ENCODE measurements around the gene MGAT5.
A peak's percentile ranks its signal among the peaks of the same experiment; 100 is the strongest.

The MGAT5 gene

DNA sequence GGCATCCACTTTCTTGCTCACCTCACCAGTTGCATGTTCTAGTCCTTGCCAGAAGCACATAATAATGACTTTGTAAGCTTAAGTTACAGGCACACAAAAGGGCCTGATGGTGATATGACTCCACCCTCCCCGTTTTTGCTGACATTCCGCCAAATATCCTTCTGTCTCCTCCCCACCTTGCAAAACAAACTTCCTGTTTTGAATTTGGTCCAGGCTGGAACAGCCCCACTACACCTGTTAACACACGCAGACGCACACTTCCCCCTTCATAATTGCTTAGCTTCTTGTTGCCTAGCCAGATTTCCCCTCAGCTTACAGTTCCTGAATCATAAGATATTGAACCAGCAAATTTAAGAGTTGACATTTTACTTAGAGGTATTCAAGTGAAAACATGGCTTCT, at the start of gene MGAT5:
TSS of gene MGAT5 (plus strand) at position 269 of the 400 bp plus-strand sequence. CDS start 332 bp downstream, outside the sequence.
- DNase-seq (ENCODE audit: low read depth, low spot score) = no peak

DNA sequence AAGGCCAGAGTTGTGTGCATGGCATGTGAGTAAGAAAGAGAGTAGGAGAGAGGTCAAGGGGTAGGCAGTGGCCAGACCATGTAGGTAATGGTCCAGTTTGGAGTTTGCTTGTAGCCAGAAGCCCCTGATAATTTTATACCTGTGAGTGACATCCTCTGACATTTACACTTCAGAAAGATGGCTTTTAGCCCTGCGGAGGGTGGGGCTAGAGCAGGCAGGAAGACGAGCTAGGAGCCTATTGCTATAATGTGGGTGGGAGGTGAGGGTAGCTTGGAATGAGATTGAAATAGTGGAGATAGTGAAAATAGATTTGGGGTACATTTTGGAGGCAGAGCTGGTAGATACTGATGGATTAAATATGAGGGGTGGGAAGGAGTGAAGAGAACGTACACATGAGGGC, 48.8 kb upstream of the MGAT5 start:
- no peak for DNase-seq (ENCODE audit: low read depth, low spot score)

DNA sequence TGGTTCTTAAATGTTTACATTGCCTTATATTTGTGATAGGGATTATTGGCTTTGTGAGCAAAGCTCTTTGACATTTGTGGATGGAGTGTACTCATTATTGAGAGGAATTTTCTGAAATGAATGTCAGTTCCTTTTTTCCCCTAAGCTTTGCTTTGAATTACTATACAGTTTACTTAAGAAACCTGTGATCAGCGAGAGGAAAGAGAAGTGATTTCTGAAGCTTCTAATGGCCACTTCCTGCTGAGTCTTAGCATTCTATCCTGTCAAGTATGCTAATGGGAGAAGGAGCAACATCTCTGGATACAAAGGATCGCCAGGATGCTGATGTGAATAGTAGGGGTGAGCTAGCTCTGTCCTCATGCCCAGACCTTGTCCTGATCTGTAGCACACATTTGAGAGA, 47.8 kb upstream of the MGAT5 start:
- no peak for DNase-seq (ENCODE audit: low read depth, low spot score)

DNA sequence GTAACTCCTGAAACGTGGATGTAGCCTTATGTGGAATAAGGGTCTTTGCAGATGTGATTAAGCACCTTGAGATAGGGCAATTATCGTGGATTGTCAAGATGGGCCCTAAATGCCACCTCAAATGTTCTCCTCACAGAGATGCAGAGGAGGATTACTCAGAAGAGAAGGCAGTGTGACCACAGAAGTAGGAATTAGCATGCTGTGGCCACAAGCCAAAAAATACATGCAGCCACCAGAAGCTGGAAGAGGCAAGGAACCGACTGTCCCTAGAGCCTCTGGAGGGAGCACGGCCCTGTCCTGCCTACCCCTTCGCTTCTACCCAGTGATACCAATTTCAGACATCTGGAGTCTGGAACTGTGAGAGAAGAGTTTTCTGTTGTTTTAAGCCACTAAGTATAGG, 47.3 kb upstream of the MGAT5 start:
- no peak for DNase-seq (ENCODE audit: low read depth, low spot score)

- DNase-seq (ENCODE audit: low read depth, low spot score) = peak; percentile 26
Observed at GRCh38 chr2:134207589-134208209, 46.2 kb upstream of the MGAT5 start.

- DNase-seq (ENCODE audit: low read depth, low spot score) = no peak
Observed at GRCh38 chr2:134208825-134209224, 45.0 kb upstream of the MGAT5 start.

DNA sequence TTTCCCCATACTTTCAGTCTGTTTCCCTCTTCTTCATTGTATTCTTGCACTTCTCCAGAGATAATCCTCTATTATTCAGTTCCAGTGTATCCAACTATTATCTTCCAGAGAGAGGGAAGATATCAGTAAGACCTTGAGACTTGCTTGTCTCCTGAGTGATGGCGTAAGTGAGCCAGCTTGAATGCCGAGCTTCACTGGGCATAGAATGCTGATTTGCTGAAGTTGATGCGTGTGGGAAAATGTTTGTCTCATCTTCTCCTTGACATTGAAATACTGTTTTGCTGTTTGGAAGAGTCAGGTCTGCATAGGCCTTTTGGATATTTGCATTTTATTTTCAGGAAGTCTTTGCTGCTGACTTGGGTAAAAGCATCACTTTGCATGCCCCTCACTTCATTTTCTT, 41.1 kb upstream of the MGAT5 start:
- DNase-seq (ENCODE audit: low read depth, low spot score) = no peak

DNA sequence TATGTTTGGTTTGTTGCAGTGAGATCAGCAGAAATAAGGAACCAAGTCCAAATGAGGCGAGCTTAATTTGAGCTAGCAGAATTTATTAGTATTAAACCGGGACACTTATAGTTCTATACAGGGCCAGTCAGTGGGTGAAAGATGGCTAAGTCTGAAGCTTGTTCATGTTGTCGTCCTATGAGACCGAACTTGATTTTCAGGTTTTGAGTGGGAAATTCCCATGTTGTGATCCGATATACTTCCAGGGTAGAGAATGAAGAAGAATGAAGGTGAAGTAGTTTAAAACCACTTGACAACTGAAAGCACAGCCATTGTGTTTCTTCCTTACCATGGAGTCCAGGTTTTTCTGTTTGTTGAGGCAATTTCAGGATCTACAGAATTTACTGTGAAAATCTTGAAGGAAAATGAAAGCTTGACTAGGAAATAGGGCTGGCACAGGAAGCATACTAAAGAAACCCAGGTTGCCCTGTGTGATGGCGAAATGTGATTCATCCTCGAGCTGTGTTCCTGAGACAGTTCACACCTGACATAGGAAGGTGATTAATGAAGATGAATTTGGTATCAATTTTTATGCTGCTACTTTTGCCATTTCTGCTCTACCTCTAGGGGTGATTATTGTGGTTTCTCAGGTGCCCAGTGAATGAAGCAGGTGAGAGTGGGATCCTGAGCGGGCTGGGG, 37.6 kb upstream of the MGAT5 start:
- no peak for DNase-seq (ENCODE audit: low read depth, low spot score)

GRCh38 chr2:134217351-134217750, 36.5 kb upstream of the MGAT5 start:
- no peak for DNase-seq (ENCODE audit: low read depth, low spot score)

DNA sequence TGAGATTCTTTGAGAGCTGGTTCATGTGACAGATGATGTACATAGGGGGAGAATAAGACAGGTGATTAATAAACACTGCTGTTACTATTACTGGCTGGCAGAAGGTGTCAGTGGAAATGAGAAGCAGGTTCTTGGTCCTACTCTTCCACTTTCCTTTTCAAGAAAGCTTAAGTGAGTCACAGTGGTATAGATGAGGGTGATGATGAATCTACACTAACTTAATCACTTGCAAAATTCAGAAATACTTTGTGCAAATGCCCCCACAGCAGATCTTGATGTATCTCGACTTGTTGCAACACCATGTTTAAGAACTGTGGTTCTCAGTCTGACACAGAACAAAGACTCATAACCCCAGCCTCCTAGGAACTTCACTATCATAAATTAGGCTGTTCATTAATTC, 35.9 kb upstream of the MGAT5 start:
- peak; percentile 5 for DNase-seq (ENCODE audit: low read depth, low spot score)

GRCh38 chr2:134218414-134218813, 35.5 kb upstream of the MGAT5 start:
- DNase-seq (ENCODE audit: low read depth, low spot score) = no peak

- DNase-seq (ENCODE audit: low read depth, low spot score) = no peak
Observed at GRCh38 chr2:134218930-134219658, 34.8 kb upstream of the MGAT5 start.

- DNase-seq (ENCODE audit: low read depth, low spot score) = no peak
Observed at GRCh38 chr2:134220344-134220974, 33.4 kb upstream of the MGAT5 start.

GRCh38 chr2:134224005-134224404, 29.9 kb upstream of the MGAT5 start:
- DNase-seq (ENCODE audit: low read depth, low spot score) = no peak

GRCh38 chr2:134225173-134225572, 28.7 kb upstream of the MGAT5 start:
- no peak for DNase-seq (ENCODE audit: low read depth, low spot score)

GRCh38 chr2:134225841-134226240, 28.0 kb upstream of the MGAT5 start:
- no peak for DNase-seq (ENCODE audit: low read depth, low spot score)

GRCh38 chr2:134226601-134227000, 27.3 kb upstream of the MGAT5 start:
- no peak for DNase-seq (ENCODE audit: low read depth, low spot score)

GRCh38 chr2:134227666-134228065, 26.2 kb upstream of the MGAT5 start:
- DNase-seq (ENCODE audit: low read depth, low spot score) = no peak

DNA sequence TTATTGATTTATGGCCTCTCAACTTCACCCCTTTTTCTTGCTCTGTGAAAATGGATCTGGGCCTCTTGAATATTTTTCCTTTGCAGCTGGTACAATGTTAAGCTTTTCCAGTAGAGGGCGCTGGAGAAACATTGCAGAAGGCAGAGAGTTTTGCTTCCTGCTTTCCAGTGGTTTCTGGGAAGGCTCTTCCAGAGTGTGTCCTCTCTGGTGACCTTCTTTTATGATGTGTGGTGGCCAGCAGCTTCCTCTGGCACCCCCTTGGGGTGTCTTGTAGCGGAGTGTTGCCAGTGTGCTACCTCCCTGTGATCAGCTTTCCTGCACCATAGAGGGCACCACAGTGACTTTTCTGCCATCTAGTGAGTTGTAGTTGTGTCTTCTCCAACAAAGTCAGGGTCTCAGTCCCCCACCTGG, 25.4 kb upstream of the MGAT5 start:
- DNase-seq (ENCODE audit: low read depth, low spot score) = no peak

DNA sequence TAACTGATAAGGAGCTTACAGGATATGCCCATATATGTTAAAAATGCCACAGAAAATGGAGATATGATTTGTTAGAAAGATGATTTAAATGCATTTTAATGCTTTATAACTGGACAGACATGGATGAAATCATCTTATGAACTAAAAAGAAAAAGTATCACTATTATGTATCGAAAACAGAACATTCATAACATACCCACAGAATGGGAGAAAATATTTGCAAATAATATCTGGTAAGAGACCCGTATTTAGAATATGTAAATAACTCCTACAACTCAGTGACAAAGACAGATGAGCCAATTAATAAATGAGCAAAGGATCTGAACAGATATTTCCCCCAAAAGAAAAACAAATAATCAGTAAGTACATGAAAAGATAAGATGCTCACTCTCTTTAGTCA, 24.3 kb upstream of the MGAT5 start:
- DNase-seq (ENCODE audit: low read depth, low spot score) = no peak

- no peak for DNase-seq (ENCODE audit: low read depth, low spot score)
Observed at GRCh38 chr2:134230885-134231284, 23.0 kb upstream of the MGAT5 start.

- no peak for DNase-seq (ENCODE audit: low read depth, low spot score)
Observed at GRCh38 chr2:134231301-134231964, 22.4 kb upstream of the MGAT5 start.

All from activated naive CD8-positive, alpha-beta T cell treated with anti-CD3 and anti-CD28 coated beads, Interleukin-2, amount 50 U/mL, for 16 hours (primary cell).